HepG2 (cell line): ENCODE data around the gene PRPSAP2. TPM values are rescaled to one million over a fixed set of nuclear protein-coding genes. Genes with fewer than 3 reads are reported as not detected.

Source experiments
- ATAC-seq: fragments of 200-7000 bp; cut with Tn5 transposase; 3 replicates; pipeline ENCODE4 v1.9.1; 2020; ENCODE audit warnings: mild to moderate bottlenecking, moderate library complexity
- BruUV-seq: library from RNA; stranded (reverse); fragments of 400-500 nt; replicated peaks from 2 replicates; lab custom pipeline; 2021; lab: Mats Ljungman, UMichigan
- CTCF ChIA-PET: fragments of 300-600 bp; formaldehyde crosslinking; extraction: SDS; loops from one replicate; lab custom pipeline; 2021; ENCODE audit warnings: low total read pairs, inconsistent platforms, low intra/inter-chr PET ratio; lab: Yijun Ruan, JAX
- POLR2A ChIA-PET: fragments of 350-600 bp; sonication (Branson Sonifier 250); formaldehyde crosslinking; loops from one replicate; lab custom pipeline; 2020; ENCODE audit warnings: antibody characterized with exemption, inconsistent platforms; lab: Yijun Ruan, JAX
- DNase-seq: peaks from one replicate; pipeline ENCODE4 v3.0.0-alpha.2; 2015; ENCODE audit warnings: low spot score
- FAIRE-seq: peaks from 3 replicates; lab custom pipeline; 2011; peaks lifted over from hg19 to GRCh38; lab: Jason Lieb, UNC
- H2AFZ ChIP-seq: one replicate; pipeline ENCODE4 v1.6.1; 2011; ENCODE audit warnings: low read length, inconsistent platforms
- H3K27ac ChIP-seq: fragments of 300-600 bp; 3 replicates; pipeline ENCODE4 v1.8.0; 2011; ENCODE audit warnings: mixed run types, mild to moderate bottlenecking, mixed read lengths, low read length, inconsistent platforms; ENCODE audit not compliant: insufficient read depth; ENCODE audit errors: extremely low read length
- H3K27me3 ChIP-seq, 2 experiments: fragments of 200-600 bp in 1 of 2; 2 replicates in 1 of 2; 3 replicates in 1 of 2; pipeline versions ENCODE4 v1.6.0 to v1.8.0; 2011; ENCODE audit warnings: low read length in 2 of 2, mild to moderate bottlenecking in 2 of 2, moderate library complexity in 2 of 2, inconsistent platforms in 1 of 2; ENCODE audit not compliant: insufficient read depth in 2 of 2, control insufficient read depth in 1 of 2
- H3K36me3 ChIP-seq, 2 experiments: fragments of 200-600 bp in 1 of 2; replicated peaks in 1 of 2; 2 replicates in 1 of 2; 3 replicates in 1 of 2; pipeline versions ENCODE4 v1.5.1 to v1.8.0; 2011; ENCODE audit warnings: low read length in 2 of 2, inconsistent platforms in 1 of 2; ENCODE audit not compliant: insufficient read depth in 2 of 2, control insufficient read depth in 1 of 2
- H3K4me1 ChIP-seq: 2 replicates; pipeline ENCODE4 v1.5.1; 2012; ENCODE audit warnings: low read length, inconsistent platforms; ENCODE audit not compliant: insufficient read depth
- H3K4me2 ChIP-seq: 2 replicates; pipeline ENCODE4 v1.6.0; 2011; ENCODE audit warnings: low read depth, low read length, inconsistent platforms
- H3K4me3 ChIP-seq, 3 experiments: fragments of 200-600 bp in 1 of 3; sonication (generic), shearing (Covaris generic) in 1 of 3; replicated peaks in 1 of 3; 2 replicates each; pipeline ENCODE4 v1.5.1; 2011 to 2016; ENCODE audit warnings: low read length in 3 of 3, inconsistent platforms in 2 of 3, low read depth in 2 of 3, mild to moderate bottlenecking in 2 of 3, control low read depth in 1 of 3, mixed read lengths in 1 of 3; ENCODE audit not compliant: insufficient read depth in 1 of 3
- H3K79me2 ChIP-seq: one replicate; pipeline ENCODE4 v1.6.1; 2011; ENCODE audit warnings: low read length, inconsistent platforms; ENCODE audit not compliant: insufficient read depth
- H3K9ac ChIP-seq: 2 replicates; pipeline ENCODE4 v1.6.0; 2011; ENCODE audit warnings: mild to moderate bottlenecking, low read depth, low read length, inconsistent platforms; ENCODE audit not compliant: insufficient read depth
- H3K9me3 ChIP-seq: 2 replicates; pipeline ENCODE4 v1.5.1; 2012; ENCODE audit warnings: mild to moderate bottlenecking, low read length
- H4K20me1 ChIP-seq: 2 replicates; pipeline ENCODE4 v1.6.0; 2011; ENCODE audit warnings: inconsistent platforms, mild to moderate bottlenecking, low read length, moderate library complexity; ENCODE audit not compliant: insufficient read depth
- ELF3 ChIP-seq: IDR thresholded peaks from 2 replicates; pipeline ENCODE4 v1.6.1; 2016; ENCODE audit warnings: missing genetic modification reagents, missing compliant biosample characterization
- SALL1 ChIP-seq: sonication (generic); formaldehyde crosslinking; IDR thresholded peaks from 2 replicates; pipeline ENCODE4 v1.8.0; 2022; ENCODE audit warnings: mild to moderate bottlenecking, missing genetic modification reagents
- WGBS: methylation state at CpG from one replicate; pipeline ENCODE4 v1.1.6; 2017; ENCODE audit warnings: low lambda C conversion rate; 5-methylcytosine and 5-hydroxymethylcytosine counted together
- in situ Hi-C: cut with HindIII; loops from 2 replicates; pipeline ENCODE4 v1.10.0; 2017; ENCODE audit warnings: low pct_unique_long_range_greater_than_20kb; ENCODE audit not compliant: extremely low pct_ligation_motif_present
- intact Hi-C: fragments of 100-400 bp; cut with micrococcal nuclease; formaldehyde crosslinking; loops from one replicate; pipeline ENCODE4 v1.10.0; 2022; ENCODE audit not compliant: unreplicated experiment
- polyA plus RNA-seq, 8 experiments: library from polyadenylated mRNA; depleted of rRNA in 3 of 8; stranded (reverse) in 7 of 8; unstranded in 1 of 8; fragments of >200 nt; fragmentation: Illumina TruSeq in 4 of 8; extraction: Trizol in 4 of 8; gene quantifications; 2 replicates each; pipeline versions ENCODE4 v1.2.1 to v1.2.3, GENCODE V29; 2011 to 2016; ENCODE audit warnings: low read depth in 4 of 8, missing spikeins in 1 of 8, mixed read lengths in 1 of 8; ENCODE audit not compliant: insufficient read depth in 1 of 8
- total RNA-seq, 5 experiments: library from RNA; depleted of rRNA; stranded (reverse); fragments of >200 nt; fragmentation: Illumina TruSeq; extraction: Trizol; gene quantifications; 2 replicates each; pipeline ENCODE4 v1.2.3, GENCODE V29; 2016; ENCODE audit warnings: low read depth in 1 of 5
- TF ChIP-seq, protein P1 (sequence below): sonication (generic); formaldehyde crosslinking; IDR thresholded peaks from 2 replicates; pipeline ENCODE4 v1.5.1; 2020; ENCODE audit warnings: mild to moderate bottlenecking, missing genetic modification reagents, moderate library complexity

PRPSAP2 gene
- total and polyA plus RNA-seq, 2 of the 13 experiments (the other 11 are each of a cell fraction or from before 2014, with no cell fraction given): 34.0 to 58.9 TPM

DNA sequence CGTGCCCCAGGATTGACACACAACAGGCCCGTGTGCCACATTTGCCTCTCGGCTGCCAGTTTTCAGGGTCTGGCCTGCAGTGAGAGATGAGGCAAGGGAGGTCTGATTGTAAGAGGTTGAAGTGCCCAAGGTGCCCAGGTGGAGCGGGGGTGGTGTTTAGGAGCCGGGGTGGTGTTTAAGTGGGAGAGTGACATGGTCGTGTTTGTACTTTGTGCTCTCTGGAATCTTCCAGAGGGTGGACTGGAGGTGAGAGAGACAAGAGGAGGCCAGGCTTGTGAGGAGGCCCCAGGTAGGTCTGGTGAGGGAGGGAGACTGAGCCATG lies 104.5 kb downstream of the PRPSAP2 start:
- FAIRE-seq (no peak), DNase-seq (no peak), ATAC-seq (no peak)
- H4K20me1 ChIP-seq: no peaks in the 10 kb centered on the region
- no peaks in the 10 kb centered on the region for H3K36me3 ChIP-seq
- CTCF ChIA-PET: no interaction called here
- H3K27me3 ChIP-seq: peaks cover 4 to 30% of the 10 kb centered on the region in 2 experiments; a peak in 2 of 5 replicates
- POLR2A ChIA-PET: interaction anchor here (0.9 kb wide), 1 partner anchor 26 kb away, joined by 5 read pairs; no protein-coding TSS in a partner anchor
- 0% methylated on average over 6 of the region's 6 CpGs for WGBS
- no peaks in the 10 kb centered on the region for H3K9me3 ChIP-seq
- BruUV-seq: no TSS peak
- H3K4me1 ChIP-seq: peaks cover 46% of the 10 kb centered on the region
- TF ChIP-seq, protein P1, sequence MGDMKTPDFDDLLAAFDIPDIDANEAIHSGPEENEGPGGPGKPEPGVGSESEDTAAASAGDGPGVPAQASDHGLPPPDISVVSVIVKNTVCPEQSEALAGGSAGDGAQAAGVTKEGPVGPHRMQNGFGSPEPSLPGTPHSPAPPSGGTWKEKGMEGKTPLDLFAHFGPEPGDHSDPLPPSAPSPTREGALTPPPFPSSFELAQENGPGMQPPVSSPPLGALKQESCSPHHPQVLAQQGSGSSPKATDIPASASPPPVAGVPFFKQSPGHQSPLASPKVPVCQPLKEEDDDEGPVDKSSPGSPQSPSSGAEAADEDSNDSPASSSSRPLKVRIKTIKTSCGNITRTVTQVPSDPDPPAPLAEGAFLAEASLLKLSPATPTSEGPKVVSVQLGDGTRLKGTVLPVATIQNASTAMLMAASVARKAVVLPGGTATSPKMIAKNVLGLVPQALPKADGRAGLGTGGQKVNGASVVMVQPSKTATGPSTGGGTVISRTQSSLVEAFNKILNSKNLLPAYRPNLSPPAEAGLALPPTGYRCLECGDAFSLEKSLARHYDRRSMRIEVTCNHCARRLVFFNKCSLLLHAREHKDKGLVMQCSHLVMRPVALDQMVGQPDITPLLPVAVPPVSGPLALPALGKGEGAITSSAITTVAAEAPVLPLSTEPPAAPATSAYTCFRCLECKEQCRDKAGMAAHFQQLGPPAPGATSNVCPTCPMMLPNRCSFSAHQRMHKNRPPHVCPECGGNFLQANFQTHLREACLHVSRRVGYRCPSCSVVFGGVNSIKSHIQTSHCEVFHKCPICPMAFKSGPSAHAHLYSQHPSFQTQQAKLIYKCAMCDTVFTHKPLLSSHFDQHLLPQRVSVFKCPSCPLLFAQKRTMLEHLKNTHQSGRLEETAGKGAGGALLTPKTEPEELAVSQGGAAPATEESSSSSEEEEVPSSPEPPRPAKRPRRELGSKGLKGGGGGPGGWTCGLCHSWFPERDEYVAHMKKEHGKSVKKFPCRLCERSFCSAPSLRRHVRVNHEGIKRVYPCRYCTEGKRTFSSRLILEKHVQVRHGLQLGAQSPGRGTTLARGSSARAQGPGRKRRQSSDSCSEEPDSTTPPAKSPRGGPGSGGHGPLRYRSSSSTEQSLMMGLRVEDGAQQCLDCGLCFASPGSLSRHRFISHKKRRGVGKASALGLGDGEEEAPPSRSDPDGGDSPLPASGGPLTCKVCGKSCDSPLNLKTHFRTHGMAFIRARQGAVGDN (CRISPR knock-in tag): peak; percentile 43; the same call in 1 of the 2 replicates
- TF ChIP-seq ELF3 (CRISPR knock-in tag) (no peak), SALL1 (CRISPR knock-in tag) (0 out of 2 replicates have a peak, but pooled peaks have one; percentile 12)
- H3K27ac ChIP-seq: no peak overlapping the region
- in situ Hi-C loops (no loop called here), intact Hi-C loops (no loop called here)
- peak overlapping the region; percentile 44; the same call in 1 of the 2 replicates for H3K4me2 ChIP-seq
- H3K4me3 ChIP-seq: peak overlapping the region in 1 of 3 experiments; percentile 27; a peak in 1 of 6 replicates
- H2AFZ ChIP-seq: no peak overlapping the region
- H3K79me2 ChIP-seq: no peaks in the 10 kb centered on the region
- no peak overlapping the region for H3K9ac ChIP-seq
